ENCODE measurements around the gene TSSK2. TPM values are rescaled to one million over a fixed set of nuclear protein-coding genes. Genes with fewer than 3 reads are reported as not detected.

Gene TSSK2
- total RNA-seq, 1 experiment from 2014 or later = not detected

DNA sequence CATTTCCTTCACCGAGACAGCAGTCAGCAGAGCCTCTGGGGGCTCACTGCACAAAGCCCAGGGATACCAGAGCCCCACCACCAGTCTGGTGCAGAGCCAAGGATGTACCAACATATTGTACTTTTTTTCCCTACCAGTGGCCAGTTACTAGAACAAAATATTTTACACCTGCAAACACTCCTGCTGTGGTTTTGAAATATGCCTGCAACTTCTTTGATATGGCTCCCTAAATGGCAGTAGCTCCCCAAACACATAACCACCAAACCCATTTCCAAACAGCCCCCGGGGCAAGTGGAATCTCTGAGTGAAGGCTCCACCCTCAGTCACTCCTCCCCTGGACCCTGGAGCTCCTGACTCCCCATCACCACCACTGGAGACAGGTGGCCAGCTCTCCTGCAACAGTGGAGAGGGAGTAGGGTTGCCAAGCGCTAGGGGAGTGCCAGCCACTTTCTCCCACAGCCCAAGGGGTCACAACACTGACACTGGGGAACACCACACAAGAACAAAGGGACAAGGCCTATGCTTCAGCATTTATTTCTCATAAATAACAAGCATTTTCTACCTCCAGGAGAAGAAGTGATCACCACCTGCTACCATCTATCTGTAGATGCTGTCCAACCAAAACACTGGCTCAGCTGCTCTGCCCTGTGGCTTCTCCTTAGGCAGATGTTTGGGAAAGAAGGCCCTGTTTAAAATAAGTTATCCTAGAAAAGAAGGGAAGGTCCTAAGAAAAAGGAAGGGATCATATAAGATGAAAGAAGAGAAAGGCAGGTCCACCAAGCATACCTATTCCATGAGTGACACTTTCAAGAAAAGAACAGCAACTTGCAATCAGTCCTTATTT lies 24.0 kb upstream of the TSSK2 start:
- peak; percentile 46 for DNase-seq (ENCODE audit: low read depth)

GRCh38 chr22:19107730-19108074 lies 23.4 kb upstream of the TSSK2 start:
- no peak for DNase-seq (ENCODE audit: low read depth)

GRCh38 chr22:19108807-19109197 lies 22.3 kb upstream of the TSSK2 start:
- no peak for DNase-seq (ENCODE audit: low read depth)

- DNase-seq (ENCODE audit: low read depth) = no peak
Measured at GRCh38 chr22:19109198-19110063, 21.7 kb upstream of the TSSK2 start.

GRCh38 chr22:19110064-19110458 lies 21.0 kb upstream of the TSSK2 start:
- DNase-seq (ENCODE audit: low read depth) = no peak

DNA sequence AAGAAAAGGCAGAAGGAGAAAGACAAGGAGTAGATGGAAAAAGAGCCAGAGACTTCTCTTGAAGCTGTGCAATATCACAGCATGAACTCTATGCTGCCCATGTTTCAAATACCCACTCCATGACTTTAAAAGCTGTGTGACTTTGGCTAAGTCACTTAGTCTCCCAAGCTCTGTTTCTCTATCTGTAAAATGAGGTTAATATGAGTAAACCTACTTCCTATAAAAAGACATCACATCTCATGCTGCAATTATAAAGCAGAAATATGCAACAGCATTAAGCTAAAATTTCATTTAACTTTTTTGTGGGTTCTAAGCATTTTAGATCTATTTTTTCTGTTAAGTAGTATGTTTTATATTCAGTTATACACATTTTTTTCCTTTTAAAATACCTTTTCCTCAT lies 20.5 kb upstream of the TSSK2 start:
- DNase-seq (ENCODE audit: low read depth) = no peak

GRCh38 chr22:19111140-19111539 lies 20.0 kb upstream of the TSSK2 start:
- DNase-seq (ENCODE audit: low read depth) = no peak

- DNase-seq (ENCODE audit: low read depth) = no peak
Measured at GRCh38 chr22:19111584-19111983, 19.5 kb upstream of the TSSK2 start.

GRCh38 chr22:19113429-19113828 lies 17.7 kb upstream of the TSSK2 start:
- no peak for DNase-seq (ENCODE audit: low read depth)

GRCh38 chr22:19114984-19115552 lies 16.0 kb upstream of the TSSK2 start:
- DNase-seq (ENCODE audit: low read depth) = no peak

DNA sequence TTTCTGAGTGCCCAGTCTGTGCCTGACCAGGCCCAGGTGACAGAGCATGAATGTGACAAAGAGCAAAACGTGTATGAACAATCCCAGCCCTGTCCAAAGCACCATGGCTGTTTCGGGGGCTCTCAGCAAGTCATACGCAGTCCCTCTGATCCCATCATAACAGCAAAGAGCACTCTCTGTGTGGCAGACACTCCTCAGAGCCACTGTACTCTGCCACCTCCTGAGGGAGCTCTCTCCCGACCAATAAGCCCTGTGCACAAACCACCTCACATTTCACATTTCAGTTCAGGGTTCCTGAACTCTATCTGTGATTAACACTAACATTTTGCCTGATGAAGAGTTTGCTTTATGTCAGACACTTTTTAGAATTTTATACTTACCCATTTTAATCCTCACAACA lies 15.5 kb upstream of the TSSK2 start:
- DNase-seq (ENCODE audit: low read depth) = no peak

GRCh38 chr22:19117111-19117512 lies 14.0 kb upstream of the TSSK2 start:
- DNase-seq (ENCODE audit: low read depth) = no peak

DNA sequence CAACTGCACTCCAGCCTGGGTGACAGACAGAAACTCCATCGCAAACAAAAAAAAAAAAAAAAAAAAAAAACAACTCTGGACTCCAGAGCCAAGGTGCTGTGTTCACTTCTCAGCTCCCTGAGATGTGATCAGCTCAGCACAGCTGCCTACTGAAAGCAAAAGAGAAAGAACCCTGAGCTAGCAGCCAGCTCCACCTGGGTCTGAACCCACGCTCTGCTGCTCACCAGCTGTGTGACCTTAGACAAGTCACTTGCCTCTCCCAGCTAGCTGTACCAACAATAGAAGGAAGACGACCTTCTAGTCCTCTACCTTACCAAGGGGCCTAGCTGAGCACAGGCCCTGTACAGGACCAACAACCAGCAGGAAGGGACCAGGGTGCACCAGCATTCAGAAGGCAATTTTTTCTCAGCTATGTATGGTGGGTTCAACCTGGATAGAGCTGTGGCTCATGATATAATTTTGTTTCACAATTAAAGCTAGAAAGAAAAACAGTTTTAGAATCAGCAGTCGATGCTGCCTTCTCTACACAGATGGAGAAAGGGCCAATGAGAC lies 12.7 kb upstream of the TSSK2 start:
- DNase-seq (ENCODE audit: low read depth) = no peak

GRCh38 chr22:19119949-19120348 lies 11.2 kb upstream of the TSSK2 start:
- no peak for DNase-seq (ENCODE audit: low read depth)

DNA sequence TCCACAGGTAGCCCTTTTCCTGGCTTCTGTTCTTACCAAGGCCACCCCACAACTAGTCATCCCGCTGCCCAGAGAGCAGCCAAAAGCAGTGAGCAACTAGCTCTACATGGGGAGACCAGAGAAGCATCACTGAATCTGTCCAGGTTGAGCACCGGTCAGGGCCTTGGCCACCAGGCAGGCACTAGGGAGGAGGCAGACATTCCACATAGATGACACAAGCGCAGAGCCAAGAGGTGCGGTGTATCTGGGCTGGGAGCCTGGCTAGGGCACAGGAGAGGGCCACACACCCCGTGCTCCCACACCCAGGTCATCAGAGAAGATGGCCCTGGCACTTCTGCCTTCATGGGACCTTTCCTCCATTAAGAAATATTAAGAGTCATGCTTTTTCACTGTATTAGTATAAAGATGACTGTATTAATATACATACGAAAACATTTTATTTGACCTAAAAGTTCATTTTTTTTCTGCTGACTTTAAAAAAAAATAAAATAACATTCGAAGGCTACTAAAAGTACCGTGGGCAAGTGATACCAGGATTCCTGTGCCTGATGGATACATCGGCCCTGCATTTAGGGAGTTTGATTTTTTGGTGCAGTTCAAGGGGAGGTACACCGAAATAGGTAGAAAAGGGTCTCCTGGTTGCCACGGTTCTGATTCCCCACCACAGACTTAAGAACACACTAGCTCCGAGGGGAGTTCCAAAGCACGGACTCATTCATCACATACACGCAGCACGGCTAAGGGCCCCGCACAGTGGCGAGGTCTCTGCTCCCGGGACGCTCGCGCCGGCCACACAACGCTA lies 10.1 kb upstream of the TSSK2 start:
- peak; percentile 20 for DNase-seq (ENCODE audit: low read depth)

GRCh38 chr22:19121631-19122142 lies 9.4 kb upstream of the TSSK2 start:
- DNase-seq (ENCODE audit: low read depth) = peak; percentile 22

DNA sequence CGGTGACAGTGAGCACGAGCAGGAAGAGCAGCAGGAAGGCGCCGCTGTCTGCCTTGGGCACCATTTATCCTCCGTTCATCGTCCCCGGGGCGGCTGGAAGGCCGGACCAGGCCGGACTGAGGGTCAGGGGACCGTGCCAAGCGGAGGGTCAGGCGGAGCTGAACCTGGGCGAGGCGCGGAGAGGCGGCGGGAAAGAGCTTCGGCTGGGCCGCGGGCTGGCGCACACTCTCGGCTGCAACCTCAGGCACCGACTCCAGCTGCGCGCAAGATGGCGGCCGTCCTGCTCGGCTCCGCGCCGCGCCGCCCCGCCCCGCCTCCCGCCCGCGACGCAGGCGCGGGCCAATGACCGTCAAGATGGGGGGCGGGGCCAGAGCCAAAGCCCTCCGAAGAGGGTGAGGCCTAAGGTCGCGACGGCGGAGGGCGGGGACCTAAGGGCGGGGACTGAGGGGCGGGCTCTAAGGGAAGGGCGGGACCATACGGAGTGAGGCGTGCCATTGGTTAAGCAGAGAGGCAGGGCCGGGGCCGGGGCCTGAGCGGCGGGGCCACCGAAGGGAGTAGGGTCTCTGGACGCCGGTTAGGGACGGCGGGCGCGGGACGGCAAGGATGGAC lies 8.9 kb upstream of the TSSK2 start, which contains the start of gene DGCR2:
Gene DGCR2 (minus strand): TSS at position 270 of the 609 bp plus-strand sequence. CDS start 206 bp downstream, at position 64.
- DNase-seq (ENCODE audit: low read depth) = peak; percentile 93

DNA sequence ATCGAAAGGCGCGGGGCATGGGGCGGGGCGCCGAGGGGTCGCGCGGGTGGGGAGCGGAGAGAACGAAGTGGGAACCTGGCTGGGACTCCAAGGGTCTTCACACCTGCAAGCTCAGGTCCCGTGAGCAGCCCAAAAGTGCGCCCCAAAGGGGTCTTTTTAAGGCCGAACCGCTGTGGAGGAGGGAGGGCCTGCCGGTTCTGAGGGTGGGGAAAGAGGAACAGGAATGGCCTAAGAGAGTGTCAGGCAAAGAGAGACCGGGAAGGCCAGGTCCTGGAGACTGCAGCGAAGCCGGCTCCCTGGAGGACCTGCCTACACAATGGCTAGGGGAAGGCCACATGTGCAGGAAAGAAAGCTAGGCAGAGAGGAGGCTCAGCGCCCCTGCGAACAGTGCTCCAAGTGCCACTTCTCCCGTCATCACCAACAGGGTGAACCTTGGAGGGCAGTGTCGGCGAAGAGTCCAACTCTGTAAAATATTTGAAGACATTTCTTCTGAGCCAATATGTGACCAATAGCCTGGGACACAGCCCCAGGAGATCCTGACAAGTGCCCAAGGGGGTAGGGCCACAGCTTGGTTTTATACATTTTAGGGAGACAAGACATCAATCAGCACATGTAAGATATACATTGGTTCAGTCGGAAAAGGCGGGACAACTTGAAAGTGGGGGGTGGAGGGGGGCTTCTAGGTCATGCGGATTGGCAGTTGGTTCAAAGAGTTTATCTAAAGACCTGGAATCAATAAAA lies 8.2 kb upstream of the TSSK2 start:
- DNase-seq (ENCODE audit: low read depth) = no peak

GRCh38 chr22:19123936-19124335 lies 7.2 kb upstream of the TSSK2 start:
- no peak for DNase-seq (ENCODE audit: low read depth)

DNA sequence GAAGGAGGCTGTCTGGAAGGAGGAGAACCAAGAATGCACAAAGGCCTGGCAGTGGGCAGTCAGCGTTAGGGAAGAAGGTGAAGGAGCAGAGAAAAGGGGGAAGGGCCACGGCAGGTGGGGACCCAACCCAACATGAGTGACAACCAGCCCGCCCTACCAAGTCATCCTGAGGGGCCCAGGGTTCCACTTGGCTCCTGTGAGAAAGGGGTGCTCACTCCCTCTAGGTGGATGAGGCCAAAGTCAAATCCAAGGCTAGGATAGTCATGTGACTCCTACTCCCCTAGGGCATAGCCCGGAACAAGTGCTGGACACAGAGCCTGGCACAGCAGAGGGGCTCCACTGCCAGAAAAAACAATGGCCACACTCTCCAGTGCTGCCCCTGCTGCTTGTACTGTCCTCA lies 6.7 kb upstream of the TSSK2 start:
- DNase-seq (ENCODE audit: low read depth) = no peak
